Testis (tissue), 2 donors: ENCODE data around the gene PBX1.

Experiments used
- POLR2A ChIP-seq: fragments of 450-650 bp; IDR thresholded peaks from one replicate; pipeline ENCODE4 v1.6.1; 2017; ENCODE audit warnings: antibody characterized with exemption, mild to moderate bottlenecking, moderate library complexity
- TF ChIP-seq, protein P1 (sequence below), 3 experiments: fragments of 450-650 bp in 2 of 3; fragments of 200-600 bp in 1 of 3; sonication (generic) in 1 of 3; IDR thresholded peaks; one replicate each; pipeline ENCODE4 v1.5.1; 2016 to 2019; ENCODE audit warnings: antibody characterized with exemption in 3 of 3, mild to moderate bottlenecking in 2 of 3, moderate library complexity in 1 of 3

GRCh38 chr1:164604541-164604940 is 45.6 kb downstream of the PBX1 start:
- TF ChIP-seq POLR2A: no peak
- TF ChIP-seq, protein P1, sequence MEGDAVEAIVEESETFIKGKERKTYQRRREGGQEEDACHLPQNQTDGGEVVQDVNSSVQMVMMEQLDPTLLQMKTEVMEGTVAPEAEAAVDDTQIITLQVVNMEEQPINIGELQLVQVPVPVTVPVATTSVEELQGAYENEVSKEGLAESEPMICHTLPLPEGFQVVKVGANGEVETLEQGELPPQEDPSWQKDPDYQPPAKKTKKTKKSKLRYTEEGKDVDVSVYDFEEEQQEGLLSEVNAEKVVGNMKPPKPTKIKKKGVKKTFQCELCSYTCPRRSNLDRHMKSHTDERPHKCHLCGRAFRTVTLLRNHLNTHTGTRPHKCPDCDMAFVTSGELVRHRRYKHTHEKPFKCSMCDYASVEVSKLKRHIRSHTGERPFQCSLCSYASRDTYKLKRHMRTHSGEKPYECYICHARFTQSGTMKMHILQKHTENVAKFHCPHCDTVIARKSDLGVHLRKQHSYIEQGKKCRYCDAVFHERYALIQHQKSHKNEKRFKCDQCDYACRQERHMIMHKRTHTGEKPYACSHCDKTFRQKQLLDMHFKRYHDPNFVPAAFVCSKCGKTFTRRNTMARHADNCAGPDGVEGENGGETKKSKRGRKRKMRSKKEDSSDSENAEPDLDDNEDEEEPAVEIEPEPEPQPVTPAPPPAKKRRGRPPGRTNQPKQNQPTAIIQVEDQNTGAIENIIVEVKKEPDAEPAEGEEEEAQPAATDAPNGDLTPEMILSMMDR (IDR thresholded peaks at IDR 0.05): no peak
